ENCODE measurements around the gene CACNB4. TPM values are rescaled to one million over a fixed set of nuclear protein-coding genes. Genes with fewer than 3 reads are reported as not detected.

Gene CACNB4
- total and polyA plus RNA-seq, 9 of the 15 experiments (the other 6 are each of a cell fraction or from before 2014, with no cell fraction given), result 0.01 to 0.20 (median 0.04) TPM; not detected in 1

DNA sequence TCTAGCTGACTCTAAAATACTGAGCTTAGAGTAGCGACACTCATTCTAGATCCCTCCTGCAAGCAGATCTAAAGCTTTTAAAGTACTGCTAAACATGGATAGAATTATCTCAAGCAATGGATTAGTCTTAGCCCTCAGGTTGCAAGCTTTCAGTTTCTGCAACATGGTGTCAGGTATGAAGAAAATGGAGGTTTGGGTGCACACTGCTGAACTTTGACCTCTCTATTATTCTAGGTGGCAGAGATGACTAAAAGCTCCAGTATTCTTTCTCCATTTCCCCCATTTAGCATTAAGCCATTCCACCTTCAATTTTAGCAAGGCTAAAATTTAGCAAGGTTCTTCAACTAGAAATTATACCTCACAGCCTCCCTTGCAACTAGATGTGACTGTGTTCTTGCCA is 117.0 kb downstream of the CACNB4 start (continued):
- TF ChIP-seq, protein P1, sequence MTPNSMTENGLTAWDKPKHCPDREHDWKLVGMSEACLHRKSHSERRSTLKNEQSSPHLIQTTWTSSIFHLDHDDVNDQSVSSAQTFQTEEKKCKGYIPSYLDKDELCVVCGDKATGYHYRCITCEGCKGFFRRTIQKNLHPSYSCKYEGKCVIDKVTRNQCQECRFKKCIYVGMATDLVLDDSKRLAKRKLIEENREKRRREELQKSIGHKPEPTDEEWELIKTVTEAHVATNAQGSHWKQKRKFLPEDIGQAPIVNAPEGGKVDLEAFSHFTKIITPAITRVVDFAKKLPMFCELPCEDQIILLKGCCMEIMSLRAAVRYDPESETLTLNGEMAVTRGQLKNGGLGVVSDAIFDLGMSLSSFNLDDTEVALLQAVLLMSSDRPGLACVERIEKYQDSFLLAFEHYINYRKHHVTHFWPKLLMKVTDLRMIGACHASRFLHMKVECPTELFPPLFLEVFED (CRISPR knock-in tag; conservative IDR thresholded peaks at IDR 0.05), result no peak
- TF ChIP-seq, protein P2, sequence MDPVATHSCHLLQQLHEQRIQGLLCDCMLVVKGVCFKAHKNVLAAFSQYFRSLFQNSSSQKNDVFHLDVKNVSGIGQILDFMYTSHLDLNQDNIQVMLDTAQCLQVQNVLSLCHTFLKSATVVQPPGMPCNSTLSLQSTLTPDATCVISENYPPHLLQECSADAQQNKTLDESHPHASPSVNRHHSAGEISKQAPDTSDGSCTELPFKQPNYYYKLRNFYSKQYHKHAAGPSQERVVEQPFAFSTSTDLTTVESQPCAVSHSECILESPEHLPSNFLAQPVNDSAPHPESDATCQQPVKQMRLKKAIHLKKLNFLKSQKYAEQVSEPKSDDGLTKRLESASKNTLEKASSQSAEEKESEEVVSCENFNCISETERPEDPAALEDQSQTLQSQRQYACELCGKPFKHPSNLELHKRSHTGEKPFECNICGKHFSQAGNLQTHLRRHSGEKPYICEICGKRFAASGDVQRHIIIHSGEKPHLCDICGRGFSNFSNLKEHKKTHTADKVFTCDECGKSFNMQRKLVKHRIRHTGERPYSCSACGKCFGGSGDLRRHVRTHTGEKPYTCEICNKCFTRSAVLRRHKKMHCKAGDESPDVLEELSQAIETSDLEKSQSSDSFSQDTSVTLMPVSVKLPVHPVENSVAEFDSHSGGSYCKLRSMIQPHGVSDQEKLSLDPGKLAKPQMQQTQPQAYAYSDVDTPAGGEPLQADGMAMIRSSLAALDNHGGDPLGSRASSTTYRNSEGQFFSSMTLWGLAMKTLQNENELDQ (CRISPR knock-in tag; IDR thresholded peaks at IDR 0.05; ENCODE audit: borderline replicate concordance), result no peak
- TF ChIP-seq PHTF2 (CRISPR knock-in tag; IDR thresholded peaks at IDR 0.05) (no peak), NR2C1 (IDR thresholded peaks at IDR 0.05) (no peak), NR2C1 (tag; IDR thresholded peaks at IDR 0.05) (no peak), TOE1 (IDR thresholded peaks at IDR 0.05; ENCODE audit: borderline replicate concordance) (no peak), TOE1 (CRISPR knock-in tag; IDR thresholded peaks at IDR 0.05; ENCODE audit: borderline replicate concordance, low read depth) (no peak)
- TF ChIP-seq, protein P3, sequence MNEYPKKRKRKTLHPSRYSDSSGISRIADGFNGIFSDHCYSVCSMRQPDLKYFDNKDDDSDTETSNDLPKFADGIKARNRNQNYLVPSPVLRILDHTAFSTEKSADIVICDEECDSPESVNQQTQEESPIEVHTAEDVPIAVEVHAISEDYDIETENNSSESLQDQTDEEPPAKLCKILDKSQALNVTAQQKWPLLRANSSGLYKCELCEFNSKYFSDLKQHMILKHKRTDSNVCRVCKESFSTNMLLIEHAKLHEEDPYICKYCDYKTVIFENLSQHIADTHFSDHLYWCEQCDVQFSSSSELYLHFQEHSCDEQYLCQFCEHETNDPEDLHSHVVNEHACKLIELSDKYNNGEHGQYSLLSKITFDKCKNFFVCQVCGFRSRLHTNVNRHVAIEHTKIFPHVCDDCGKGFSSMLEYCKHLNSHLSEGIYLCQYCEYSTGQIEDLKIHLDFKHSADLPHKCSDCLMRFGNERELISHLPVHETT (CRISPR knock-in tag; conservative IDR thresholded peaks at IDR 0.05 in 1 of 2, IDR thresholded peaks at IDR 0.05 in 1 of 2), result no peak

Measured in K562 (cell line).